HepG2 (cell line): Measurements from ENCODE around the gene RAPGEF5. TPM values are rescaled to one million over a fixed set of nuclear protein-coding genes. Genes with fewer than 3 reads are reported as not detected.

ENCODE experiments used
- ATF7 ChIP-seq, 2 experiments: fragments of 450-650 bp in 1 of 2; sonication (generic) in 1 of 2; formaldehyde crosslinking in 1 of 2; IDR thresholded peaks; 2 replicates each; pipeline versions ENCODE4 v1.4.0 to v1.6.1; 2016 to 2020; ENCODE audit warnings: antibody characterized with exemption in 1 of 2, mild to moderate bottlenecking in 1 of 2, missing genetic modification reagents in 1 of 2
- FOXJ3 ChIP-seq: sonication (generic); formaldehyde crosslinking; IDR thresholded peaks from 2 replicates; pipeline ENCODE4 v1.4.0; 2020; ENCODE audit warnings: missing genetic modification reagents, mild to moderate bottlenecking, borderline replicate concordance
- FOXO1 ChIP-seq: sonication (generic); formaldehyde crosslinking; IDR thresholded peaks from 2 replicates; pipeline ENCODE4 v1.4.0; 2020; ENCODE audit warnings: missing genetic modification reagents
- HOXA3 ChIP-seq: sonication (generic); formaldehyde crosslinking; IDR thresholded peaks from 2 replicates; pipeline ENCODE4 v1.5.0; 2020; ENCODE audit warnings: missing genetic modification reagents
- JUND ChIP-seq: sonication (generic); formaldehyde crosslinking; IDR thresholded peaks from 2 replicates; pipeline ENCODE4 v1.8.0; 2022; ENCODE audit warnings: mild to moderate bottlenecking, missing genetic modification reagents
- KAT2B ChIP-seq: fragments of 150-350 bp; IDR thresholded peaks from 2 replicates; pipeline ENCODE4 v1.6.1; 2014; ENCODE audit warnings: low read depth, low read length, borderline replicate concordance
- NCOR1 ChIP-seq: fragments of 200-600 bp; sonication (generic); IDR thresholded peaks from 2 replicates; pipeline ENCODE4 v1.7.0; 2017; ENCODE audit warnings: antibody characterized with exemption, low read length, borderline replicate concordance
- POLR2AphosphoS5 ChIP-seq: IDR thresholded peaks from 2 replicates; pipeline ENCODE4 v1.6.1; 2012; ENCODE audit warnings: low read depth, low read length
- TBX3 ChIP-seq: fragments of 450-650 bp; IDR thresholded peaks from 2 replicates; pipeline ENCODE4 v1.6.1; 2017; ENCODE audit warnings: antibody characterized with exemption, mild to moderate bottlenecking, inconsistent platforms, borderline replicate concordance
- YEATS2 ChIP-seq: sonication (generic); formaldehyde crosslinking; IDR thresholded peaks from 2 replicates; pipeline ENCODE4 v1.4.0; 2020; ENCODE audit warnings: missing genetic modification reagents, borderline replicate concordance
- ZFP36 ChIP-seq: fragments of 150-350 bp; IDR thresholded peaks from 2 replicates; pipeline ENCODE4 v1.6.1; 2018; ENCODE audit warnings: borderline replicate concordance, low read length, low read depth; ENCODE audit not compliant: partially characterized antibody
- ZMAT3 ChIP-seq: sonication (generic); formaldehyde crosslinking; conservative IDR thresholded peaks from 2 replicates; pipeline ENCODE4 v1.7.0; 2021; ENCODE audit warnings: missing genetic modification reagents
- ZNF589 ChIP-seq: sonication (generic); formaldehyde crosslinking; conservative IDR thresholded peaks from 2 replicates; pipeline ENCODE4 v1.8.0; 2022; ENCODE audit warnings: mild to moderate bottlenecking, moderate library complexity, missing genetic modification reagents
- ZNF687 ChIP-seq: sonication (generic); formaldehyde crosslinking; IDR thresholded peaks from 2 replicates; pipeline ENCODE4 v1.5.1; 2020; ENCODE audit warnings: mild to moderate bottlenecking, missing genetic modification reagents, moderate library complexity
- ZNF792 ChIP-seq: IDR thresholded peaks from 2 replicates; pipeline ENCODE4 v1.6.1; 2016
- ZSCAN21 ChIP-seq: sonication (generic); formaldehyde crosslinking; IDR thresholded peaks from 2 replicates; pipeline ENCODE4 v1.8.0; 2022; ENCODE audit warnings: mild to moderate bottlenecking, missing genetic modification reagents, moderate library complexity, borderline replicate concordance
- ZSCAN31 ChIP-seq: sonication (generic); formaldehyde crosslinking; IDR thresholded peaks from 2 replicates; pipeline ENCODE4 v1.5.0; 2020; ENCODE audit warnings: low read depth, mild to moderate bottlenecking, missing genetic modification reagents
- ZXDC ChIP-seq: sonication (generic); formaldehyde crosslinking; IDR thresholded peaks from 2 replicates; pipeline ENCODE4 v1.5.0; 2020; ENCODE audit warnings: mild to moderate bottlenecking, missing genetic modification reagents
- polyA plus RNA-seq, 8 experiments: library from polyadenylated mRNA; depleted of rRNA in 3 of 8; stranded (reverse) in 7 of 8; unstranded in 1 of 8; fragments of >200 nt; fragmentation: Illumina TruSeq in 4 of 8; extraction: Trizol in 4 of 8; gene quantifications; 2 replicates each; pipeline versions ENCODE4 v1.2.1 to v1.2.3, GENCODE V29; 2011 to 2016; ENCODE audit warnings: low read depth in 4 of 8, missing spikeins in 1 of 8, mixed read lengths in 1 of 8; ENCODE audit not compliant: insufficient read depth in 1 of 8
- total RNA-seq, 5 experiments: library from RNA; depleted of rRNA; stranded (reverse); fragments of >200 nt; fragmentation: Illumina TruSeq; extraction: Trizol; gene quantifications; 2 replicates each; pipeline ENCODE4 v1.2.3, GENCODE V29; 2016; ENCODE audit warnings: low read depth in 1 of 5
- TF ChIP-seq, protein P1 (sequence below): sonication (generic); formaldehyde crosslinking; IDR thresholded peaks from 2 replicates; pipeline ENCODE4 v1.4.0; 2020; ENCODE audit warnings: missing genetic modification reagents

Gene RAPGEF5
- total and polyA plus RNA-seq, 2 of the 13 experiments (the other 11 are each of a cell fraction or from before 2014, with no cell fraction given), result 17.1 to 23.4 TPM

- TF ChIP-seq NCOR1 (peak; percentile 3; the same call in 1 of the 2 replicates), ATF7 (IDR thresholded peaks at IDR 0.05) (no peak), ATF7 (CRISPR knock-in tag; IDR thresholded peaks at IDR 0.05) (0 out of 2 replicates have a peak, but pooled peaks have one; percentile 14), TBX3 (peak; percentile 65; the same call in 1 of the 2 replicates), FOXO1 (peak; percentile 71), JUND (0 out of 2 replicates have a peak, but pooled peaks have one; percentile 35), ZFP36 (no peak), ZMAT3 (CRISPR knock-in tag) (peak; percentile 63; the same call in 1 of the 2 replicates), ZNF792 (peak; percentile 56; the same call in 1 of the 2 replicates), ZXDC (CRISPR knock-in tag) (0 out of 2 replicates have a peak, but pooled peaks have one; percentile 60), ZSCAN21 (CRISPR knock-in tag) (no peak), ZNF589 (CRISPR knock-in tag) (no peak), POLR2AphosphoS5 (peak; percentile 46), FOXJ3 (CRISPR knock-in tag) (no peak), ZSCAN31 (peak; percentile 29; the same call in 1 of the 2 replicates), YEATS2 (CRISPR knock-in tag) (0 out of 2 replicates have a peak, but pooled peaks have one; percentile 30), HOXA3 (CRISPR knock-in tag) (peak; percentile 26; the same call in 1 of the 2 replicates), ZNF687 (CRISPR knock-in tag) (peak; percentile 78), KAT2B (no peak)
- TF ChIP-seq, protein P1, sequence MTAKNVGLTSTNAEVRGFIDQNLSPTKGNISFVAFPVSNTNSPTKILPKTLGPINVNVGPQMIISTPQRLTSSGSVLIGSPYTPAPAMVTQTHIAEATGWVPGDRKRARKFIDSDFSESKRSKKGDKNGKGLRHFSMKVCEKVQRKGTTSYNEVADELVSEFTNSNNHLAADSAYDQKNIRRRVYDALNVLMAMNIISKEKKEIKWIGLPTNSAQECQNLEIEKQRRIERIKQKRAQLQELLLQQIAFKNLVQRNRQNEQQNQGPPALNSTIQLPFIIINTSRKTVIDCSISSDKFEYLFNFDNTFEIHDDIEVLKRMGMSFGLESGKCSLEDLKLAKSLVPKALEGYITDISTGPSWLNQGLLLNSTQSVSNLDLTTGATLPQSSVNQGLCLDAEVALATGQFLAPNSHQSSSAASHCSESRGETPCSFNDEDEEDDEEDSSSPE (CRISPR knock-in tag), result peak; percentile 20; the same call in 1 of the 2 replicates
Measured at GRCh38 chr7:22357311-22358175, 589 bp upstream of the RAPGEF5 start (continued).
